GM19397 (cell line): ENCODE data around the gene CNN3.
A peak's percentile ranks its signal among the peaks of the same experiment; 100 is the strongest.
"Not testable (repeated sequence)": the region's sequence is repeated elsewhere in the genome, so short reads cannot be mapped to it uniquely, and the experiment has no call there.

Experiments
- ATAC-seq: cut with Tn5 transposase; IDR thresholded peaks from one replicate; pipeline ENCODE4 v1.9.1; 2021; ENCODE audit warnings: mild to moderate bottlenecking, moderate library complexity; ENCODE audit not compliant: unreplicated experiment

CNN3 gene

DNA sequence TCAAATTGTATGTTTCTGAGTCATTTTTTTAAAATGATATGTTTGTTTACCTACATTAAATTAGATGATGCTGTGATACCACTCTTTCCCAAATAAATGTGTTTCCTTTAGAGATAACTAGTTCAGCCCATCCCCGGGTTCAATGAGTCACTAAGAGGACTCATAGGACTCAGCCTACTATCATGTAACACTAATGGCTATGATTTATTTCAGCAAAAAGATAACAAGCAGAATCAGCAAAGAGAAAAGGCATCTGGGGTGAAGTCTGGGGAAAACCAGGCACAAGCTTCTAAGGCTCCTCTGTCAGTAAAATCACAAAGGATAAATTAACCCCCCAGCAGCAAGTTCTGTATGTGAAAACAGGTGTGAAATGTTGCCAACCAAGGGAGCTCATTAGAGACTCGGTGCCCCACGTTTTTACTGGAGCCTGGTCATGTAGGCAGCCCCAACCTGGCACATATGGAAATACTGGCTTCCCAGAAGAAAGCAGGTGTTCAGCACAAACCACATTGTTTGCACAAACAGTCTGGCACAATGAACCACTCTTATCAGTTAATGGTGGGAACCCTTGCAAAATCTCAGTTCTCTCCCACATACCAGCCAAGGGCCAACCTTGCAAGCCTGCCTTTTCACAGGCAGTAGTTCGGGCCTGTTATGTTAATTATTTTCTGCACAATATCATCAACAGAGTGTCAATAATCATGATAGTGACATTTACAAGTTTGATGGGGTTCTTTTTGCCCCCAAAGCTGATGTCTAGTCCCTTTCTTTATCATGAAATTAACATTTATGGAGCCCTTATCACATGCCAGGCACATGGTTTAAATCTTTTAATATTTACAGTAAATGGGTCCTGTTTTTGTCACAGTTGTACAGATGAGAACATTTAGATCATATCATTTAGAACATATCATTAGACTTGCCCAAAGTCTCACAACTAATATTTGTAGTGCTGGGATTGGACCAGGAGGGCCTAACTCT, 23.1 kb upstream of the CNN3 start:
- ATAC-seq: no peak

DNA sequence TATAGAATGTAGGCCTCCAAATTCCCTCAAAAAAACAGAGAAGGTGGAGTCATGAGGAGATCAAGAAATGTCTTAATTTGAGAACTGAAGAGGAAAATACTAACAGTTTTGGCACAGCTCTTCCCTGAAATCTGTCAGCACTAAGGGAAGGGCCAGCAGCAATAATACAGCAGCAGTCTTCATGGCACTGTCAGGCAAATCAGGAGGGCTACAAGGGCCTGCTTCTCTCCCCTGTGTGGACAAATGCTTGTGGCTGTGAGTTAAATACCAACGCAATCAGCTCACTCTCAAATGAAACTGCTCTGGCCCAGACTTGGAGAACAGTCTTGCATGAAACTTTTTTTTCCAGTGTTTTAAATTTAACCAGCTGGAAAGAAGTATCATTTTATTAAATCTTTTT, 20.5 kb upstream of the CNN3 start:
- no peak for ATAC-seq

DNA sequence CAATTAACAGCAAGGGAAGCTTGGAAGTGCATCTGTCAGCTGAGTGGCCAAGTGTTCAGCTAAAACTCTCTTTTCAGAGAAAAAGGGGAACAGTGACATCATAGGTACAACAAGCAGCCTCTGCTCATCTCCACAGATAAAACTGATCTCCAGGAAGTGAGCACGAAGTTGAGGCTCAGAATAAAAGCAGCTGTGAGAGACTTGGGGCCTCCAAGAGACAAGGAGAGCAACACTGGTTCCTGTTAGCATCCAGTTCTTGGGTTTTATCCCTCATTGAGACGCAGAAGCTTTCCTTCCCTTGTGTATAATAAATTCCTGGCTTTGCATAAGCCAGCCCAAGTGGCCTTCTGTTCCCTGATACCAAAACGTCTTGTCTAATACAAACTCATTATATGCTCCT, 20.0 kb upstream of the CNN3 start:
- ATAC-seq: no peak

DNA sequence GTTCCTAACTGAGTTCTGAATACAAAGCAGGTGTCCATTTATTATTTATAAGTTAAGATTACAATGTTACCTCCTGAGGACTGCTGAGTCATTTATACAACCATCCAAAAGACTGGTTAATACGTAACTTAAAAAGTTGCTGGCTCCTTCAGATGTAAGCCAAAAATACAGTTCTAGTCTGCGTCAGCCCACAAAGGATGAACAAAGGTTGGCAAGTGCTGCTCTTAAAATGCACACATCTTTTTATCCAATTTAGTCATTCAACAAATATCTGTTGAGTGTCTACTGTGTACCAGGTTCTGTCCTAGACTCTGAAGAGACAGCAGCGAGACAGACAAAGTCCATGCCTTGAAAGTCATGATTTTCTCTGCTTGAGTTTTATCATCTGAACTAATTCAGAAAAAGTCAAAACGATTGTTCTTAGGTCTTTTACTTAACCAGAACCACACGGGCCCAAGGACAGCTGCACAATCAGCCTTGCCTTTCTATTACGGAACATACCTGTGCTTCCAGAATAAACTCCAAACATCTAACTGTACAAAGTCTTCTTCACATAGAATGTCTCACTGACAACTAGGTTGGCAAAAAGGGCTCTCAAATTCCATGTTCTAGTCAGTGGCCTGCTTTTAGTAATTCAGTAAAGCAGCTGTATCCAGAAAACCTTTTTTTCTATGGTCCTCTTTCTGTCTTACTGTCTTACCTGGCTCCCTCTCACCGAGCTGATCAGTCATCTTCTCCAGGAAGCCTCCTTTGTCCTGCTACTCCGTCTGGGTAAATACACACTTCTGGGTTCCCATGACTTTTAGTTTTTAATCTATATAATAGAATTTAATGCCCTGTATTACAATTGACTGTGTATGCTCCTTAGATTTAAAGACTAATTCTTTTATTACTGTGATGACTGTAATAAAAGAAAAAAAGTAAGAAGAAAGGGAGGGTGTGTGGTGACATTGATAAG, 15.5 kb upstream of the CNN3 start:
- no peak for ATAC-seq

DNA sequence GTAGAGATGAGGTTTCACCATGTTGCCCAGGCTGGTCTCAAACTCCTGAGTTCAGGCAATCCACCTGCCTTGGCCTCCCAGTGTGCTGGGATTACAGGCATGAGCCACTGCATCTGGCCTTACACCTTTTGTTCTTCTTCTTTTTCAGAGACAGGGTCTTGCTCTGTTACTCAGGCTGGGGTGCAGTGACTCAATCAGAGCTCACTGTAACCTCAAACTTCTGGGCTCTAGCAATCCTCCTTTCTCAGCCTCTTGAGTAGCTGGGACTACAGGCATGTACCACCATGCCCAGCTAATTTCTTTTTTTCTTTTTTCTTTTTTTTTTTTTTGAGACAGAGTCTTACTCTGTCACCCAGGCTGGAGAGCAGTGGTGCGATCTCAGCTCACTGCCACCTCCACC, 14.6 kb upstream of the CNN3 start:
- not testable (repeated sequence) for ATAC-seq

DNA sequence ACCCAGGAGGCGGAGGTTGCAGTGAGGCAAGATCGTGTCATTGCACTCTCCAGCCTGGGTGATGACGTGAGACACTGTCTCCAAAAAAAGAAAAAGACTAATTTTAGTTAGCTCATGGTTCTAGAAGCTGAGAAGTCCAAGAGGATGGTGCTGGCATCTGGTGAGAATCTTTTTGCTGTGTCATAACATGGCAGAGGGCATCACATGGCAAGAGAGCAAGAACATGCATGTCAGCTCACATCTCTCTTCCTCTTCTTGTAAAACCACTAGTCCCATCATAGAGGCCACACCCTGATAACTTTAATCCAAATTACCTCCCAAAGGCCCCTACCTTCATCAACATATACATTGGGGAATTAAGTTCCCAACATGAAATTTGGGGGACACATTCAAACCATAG, 13.8 kb upstream of the CNN3 start:
- no peak for ATAC-seq

DNA sequence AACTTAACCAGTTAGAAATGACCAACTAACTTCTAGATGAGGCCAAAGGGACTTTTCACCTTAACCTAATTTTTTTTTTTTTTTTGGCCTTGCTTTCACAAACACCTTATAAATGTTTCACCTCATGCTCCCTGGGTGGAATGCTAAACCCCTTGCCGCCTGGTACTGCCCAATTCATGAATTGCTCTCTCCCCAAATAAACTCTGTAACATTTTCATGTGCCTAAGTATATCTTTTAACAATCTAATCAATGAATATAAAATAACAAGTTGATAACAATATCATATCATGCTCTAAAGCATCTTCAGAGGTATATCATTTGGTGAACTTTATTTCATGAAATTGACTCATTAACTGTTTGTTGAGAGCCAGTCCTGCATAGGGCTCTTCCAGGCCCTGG, 10.9 kb upstream of the CNN3 start:
- ATAC-seq: no peak

DNA sequence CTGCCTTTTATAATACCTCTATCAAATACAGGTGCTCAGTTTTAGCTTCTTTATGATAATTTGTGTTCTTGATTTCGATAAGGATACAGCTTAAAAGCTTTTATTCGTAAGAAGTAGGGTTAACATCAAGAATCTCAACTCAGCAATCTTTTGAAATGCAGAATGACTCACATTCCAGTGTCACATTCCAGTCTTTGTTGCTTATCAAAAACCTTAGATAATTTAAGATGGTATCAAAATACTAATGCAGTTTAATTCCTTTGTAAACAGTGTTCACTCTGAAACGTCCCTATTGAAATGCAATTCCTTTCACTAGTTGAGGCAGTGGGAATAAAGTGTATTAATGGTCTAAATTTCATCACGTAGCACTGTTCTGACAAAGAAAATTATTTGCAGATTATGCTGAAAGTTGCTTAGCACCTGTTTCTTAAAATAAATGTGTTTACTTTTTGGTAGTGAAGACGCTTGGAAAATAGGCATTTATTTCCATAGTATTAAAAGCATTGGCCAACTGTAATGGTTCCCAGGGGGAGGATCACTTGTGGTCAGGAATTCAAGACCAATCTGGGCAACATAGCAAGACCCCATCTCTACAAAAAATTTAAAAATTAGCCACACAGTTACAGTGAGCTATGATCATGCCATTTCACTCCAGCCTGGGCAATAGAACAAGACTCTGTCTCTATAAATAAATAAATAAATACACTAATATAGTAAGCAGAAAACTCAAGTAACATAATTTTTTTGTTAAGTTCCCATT, 10.1 kb upstream of the CNN3 start:
- no peak for ATAC-seq

DNA sequence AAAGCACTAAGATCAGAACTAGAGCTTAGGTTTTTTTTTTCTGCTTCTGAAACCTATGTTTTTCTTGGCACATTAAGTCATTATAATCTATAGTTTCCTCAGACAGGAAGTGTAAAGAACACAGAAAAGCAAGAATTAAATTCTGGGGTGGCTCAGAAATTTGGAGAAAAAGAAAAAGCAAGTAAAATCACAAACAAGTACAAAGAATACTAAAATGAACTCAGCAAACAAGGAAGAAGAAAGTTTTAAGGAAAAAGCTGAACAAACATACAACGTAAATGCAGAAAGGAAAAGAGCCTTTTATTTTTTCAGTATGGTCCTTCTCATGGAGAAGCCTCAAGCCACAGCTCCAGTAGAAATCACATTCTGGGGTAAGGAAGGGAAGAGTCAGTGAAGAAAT, 8.6 kb upstream of the CNN3 start:
- ATAC-seq: no peak

DNA sequence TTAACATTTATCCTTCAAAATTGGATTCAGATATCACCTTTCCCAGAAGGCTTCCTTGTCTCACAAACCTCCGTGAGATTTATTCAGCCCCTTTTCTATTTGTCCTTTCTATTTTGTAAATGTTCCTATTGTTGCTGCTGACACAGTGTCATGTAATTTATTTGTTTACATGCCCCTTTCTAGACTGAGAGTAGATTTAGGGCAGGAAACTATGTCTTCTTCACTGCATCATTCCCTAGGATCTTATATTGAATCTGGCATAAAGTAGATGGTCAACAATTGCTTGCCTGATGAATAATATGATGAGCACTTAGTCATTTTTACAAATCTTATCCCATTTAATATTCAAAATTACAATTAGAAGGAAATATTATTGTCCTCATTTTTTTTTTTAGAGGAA, 8.1 kb upstream of the CNN3 start:
- ATAC-seq: no peak

DNA sequence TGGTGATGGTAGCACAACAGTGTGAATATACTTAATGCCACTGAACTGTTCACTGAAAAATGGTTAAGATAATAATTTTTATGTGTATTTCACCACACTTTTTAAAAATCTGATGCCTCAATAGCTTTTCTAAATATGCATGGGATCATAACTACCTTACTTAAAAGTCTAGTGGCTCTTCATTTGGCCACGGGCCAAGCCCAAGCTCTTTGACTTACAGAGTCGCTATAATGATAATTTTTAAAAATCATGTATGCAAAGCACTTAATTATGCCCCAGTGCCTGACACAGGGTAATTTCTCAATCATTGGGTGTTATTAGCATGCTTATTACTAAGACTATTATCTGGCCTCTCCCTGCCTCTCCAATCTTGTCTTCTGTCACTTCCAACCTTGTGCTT, 7.6 kb upstream of the CNN3 start:
- no peak for ATAC-seq

DNA sequence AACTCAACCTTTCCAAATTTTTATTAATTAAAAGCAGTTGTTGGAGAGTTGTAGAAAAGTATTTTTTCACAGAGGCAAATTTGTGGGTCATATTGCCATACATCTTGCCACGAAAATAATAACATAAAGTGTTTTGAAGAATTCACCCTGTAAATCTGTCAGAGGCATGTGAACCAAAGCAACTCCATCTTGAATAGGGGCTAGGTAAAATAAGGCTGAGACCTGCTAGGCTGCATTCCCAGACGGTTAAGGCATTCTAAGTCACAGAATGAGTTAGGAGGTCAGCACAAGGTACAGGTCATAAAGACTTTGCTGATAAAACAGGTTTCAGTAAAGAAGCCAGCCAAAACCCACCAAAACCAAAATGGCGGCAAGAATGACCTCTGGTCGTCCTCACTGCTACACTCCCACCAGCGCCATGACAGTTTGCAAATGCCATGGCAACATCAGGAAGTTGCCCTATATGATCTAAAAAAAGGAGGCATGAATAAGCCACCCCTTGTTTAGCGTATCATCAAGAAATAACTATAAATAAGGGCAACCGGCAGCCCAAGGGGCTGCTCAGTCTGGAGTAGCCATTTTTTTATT, 4.4 kb upstream of the CNN3 start:
- no peak for ATAC-seq

DNA sequence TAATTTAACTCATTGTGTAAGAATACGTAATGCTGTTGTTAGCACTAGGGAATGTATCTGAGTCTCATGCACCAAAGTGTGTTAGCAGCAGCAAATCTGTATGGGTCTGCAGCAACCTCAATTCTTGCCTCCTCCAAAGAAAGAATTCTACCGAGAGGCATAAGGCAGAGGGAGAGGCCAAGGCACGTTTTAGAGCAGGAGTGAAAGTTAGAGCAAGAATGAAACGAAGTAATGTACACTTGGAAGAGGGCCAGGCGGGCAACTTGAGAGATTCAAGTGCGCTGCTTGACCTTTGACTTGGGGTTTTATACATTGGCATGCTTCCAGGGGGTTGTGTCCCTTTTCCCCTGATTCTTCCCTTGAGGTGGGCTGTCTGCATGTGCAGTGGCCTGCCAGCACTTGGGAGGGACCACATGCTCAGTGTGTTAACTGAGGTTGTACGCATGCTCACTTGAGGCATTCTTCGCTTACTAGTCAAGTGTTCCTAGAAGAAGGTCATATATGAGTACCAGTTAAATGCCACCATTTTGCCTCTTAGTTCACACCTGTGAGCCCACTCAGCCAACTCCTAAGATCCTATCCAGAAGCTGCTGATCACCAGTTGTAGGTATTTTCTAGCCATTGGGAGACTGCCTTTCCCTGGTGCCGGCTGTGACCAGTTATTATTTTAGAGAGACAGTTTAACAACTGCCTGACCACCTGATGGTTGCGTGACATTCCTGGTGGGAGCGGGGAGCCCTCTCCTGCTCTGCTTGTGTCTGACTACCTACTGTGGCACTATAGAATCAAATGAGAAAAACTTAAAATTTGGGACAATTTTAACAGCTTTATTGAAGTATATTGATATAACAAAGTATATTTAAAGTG, 2.7 kb upstream of the CNN3 start:
- ATAC-seq: no peak

DNA sequence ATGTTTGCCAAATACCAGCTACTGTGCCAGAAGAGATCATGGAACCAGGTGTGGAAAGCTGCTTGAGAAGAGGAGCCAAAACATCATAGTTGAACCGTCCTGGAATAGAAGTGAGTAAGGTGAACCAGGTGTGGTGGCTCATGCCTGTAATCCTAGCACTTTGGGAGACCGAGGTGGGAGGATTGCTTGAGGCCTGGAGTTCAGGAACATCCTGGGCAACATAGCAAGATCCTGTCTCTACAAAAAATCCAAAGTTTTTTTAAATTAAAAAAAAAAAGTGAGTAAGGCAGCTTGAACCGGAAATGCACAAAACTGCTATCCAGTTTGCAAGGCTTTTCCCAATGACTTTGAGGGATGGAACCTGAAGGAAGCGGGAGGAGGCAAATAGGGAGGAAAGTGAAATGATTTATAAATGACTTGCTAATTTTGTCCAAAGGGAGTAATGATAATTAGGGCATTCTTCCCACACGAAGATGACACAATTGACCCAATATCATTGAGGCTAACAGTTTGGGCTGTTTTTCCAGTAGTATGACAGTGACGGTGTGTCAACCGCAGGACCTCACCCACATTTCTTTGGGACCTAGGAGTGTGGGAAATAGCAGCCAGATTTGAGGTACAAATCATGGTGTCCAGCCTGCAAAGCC, 1.5 kb upstream of the CNN3 start:
- ATAC-seq: no peak

DNA sequence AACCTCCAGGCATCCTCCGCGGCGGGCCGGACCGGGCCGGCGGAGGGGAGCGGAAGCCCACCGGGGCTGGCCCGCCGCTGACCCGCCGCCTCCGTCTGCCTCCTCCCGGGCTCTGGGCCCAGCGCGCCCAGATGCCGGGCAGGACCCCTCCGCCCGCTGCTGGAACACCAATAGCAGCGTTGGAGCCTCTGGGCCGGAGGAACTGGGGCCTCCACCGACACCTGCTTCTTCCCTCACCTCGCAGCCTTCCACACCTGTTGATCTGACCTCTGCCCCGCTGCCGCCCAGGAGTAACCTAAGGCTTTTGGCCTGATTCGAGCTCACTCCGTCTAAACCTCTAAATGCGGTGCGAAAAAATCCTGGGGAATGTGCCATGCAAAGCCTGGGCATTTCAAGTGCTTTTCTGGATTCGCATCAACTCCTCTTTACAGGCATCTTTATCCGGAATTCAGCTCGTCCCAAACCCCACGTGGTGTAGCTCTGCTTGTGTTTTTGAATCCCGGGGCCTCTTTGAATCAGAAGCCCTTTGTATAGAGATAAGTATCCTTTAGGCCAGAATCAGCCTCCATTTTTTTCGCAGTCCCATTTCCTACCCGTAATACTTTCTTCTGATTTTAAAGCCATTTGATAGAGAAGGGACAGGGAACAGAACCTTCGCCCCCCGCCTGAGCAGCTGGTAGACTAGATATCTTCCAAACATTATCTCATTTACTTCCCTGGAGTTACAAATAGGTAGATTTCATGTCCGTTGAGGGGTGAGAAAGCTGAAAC, 680 bp upstream of the CNN3 start:
- ATAC-seq: no peak

DNA sequence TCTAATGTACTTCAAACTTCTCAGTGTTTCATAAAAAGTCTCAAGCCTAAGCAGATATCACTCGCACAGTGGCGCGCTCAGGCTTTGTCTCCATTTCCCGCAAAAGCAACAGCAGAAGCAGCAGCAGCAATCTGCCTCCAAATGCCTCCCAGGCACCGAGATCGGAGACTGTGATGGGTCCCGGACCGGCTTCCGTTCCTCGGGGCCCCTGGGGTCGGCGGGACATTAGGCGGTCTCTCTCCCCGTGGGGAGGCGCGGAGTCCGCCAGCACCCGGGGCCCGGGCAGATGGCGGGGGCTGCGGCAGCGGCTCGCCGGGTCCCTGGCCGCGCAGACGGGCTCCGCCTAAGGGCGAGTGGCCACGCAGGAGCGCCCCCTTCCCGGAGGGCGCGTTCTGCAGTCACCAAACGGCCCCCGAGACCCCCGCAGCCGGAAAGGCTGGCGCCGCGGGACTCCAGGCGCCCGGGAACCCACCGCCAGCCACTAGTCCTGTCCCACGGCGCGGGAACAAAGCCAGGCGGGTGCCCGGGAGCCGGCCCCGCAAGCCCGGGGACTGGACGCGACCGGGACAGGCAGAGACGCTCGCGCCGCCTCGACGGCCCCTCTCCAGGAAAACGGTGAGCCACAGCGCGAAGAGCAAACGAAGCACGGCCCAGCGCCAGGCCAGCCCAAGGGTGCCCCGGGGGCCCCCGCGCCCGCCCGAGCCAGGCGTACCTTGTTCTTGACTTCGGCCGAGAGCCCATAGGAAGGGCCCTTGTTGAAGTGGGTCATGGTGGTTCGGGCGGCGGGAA, 590 bp downstream of the CNN3 start:
- peak; percentile 27 for ATAC-seq

DNA sequence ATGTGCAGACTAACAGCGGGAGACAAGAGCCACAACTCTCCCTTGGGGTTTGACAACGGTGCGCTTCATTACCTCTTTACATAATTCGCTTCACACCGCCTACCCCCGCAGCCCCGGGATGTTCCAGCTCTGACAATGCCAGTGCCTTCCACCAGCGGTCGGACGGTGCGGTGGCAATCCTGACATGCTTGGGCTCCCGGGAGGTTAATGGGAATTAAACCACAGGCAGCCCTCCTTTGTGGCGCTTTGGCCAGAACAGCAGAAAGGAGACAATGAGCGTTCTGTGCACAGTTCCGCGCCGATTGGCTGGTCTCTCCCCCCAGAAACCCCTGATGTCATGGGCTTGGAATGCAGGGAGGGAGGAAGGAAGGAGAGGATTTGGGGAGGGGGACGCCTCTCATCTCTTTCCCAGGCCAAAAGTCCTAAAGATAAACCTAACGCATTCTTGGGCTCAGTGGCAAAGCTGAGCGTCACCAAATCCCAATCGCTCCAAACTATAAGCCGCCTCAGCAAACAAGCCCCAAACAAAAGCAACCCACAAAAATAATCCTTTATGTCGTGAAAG, 1.3 kb downstream of the CNN3 start:
- no peak for ATAC-seq
